A549 (cell line): ENCODE measurements around the gene DIS3L2. TPM values are rescaled to one million over a fixed set of nuclear protein-coding genes. Genes with fewer than 3 reads are reported as not detected.

Experiments
- ATAC-seq, 2 experiments: fragments of 200-7000 bp in 1 of 2; fragments of >200 bp in 1 of 2; cut with Nextera tagmentation in 1 of 2; cut with Tn5 transposase in 1 of 2; 3 replicates each; pipeline versions ENCODE4 v1.8.0 to v1.9.1; 2018 to 2020; ENCODE audit warnings: mild to moderate bottlenecking in 1 of 2, moderate library complexity in 1 of 2
- CTCF ChIA-PET: fragments of 300-600 bp; sonication (Branson Sonifier 250); formaldehyde crosslinking; extraction: SDS; loops from one replicate; lab custom pipeline; 2021; ENCODE audit warnings: antibody characterized with exemption, inconsistent platforms; lab: Yijun Ruan, JAX
- POLR2A ChIA-PET: fragments of 350-600 bp; formaldehyde crosslinking; extraction: SDS; loops from one replicate; lab custom pipeline; 2021; ENCODE audit warnings: antibody characterized with exemption, inconsistent platforms; lab: Yijun Ruan, JAX
- DNase-seq, 2 experiments: peaks; one replicate each; pipeline versions ENCODE4 v3.0.0 to v3.0.0-alpha.2; 2011 to 2016; ENCODE audit warnings: low read depth in 1 of 2, low spot score in 1 of 2
- FAIRE-seq: peaks from 2 replicates; lab custom pipeline; 2011; peaks lifted over from hg19 to GRCh38; lab: Jason Lieb, UNC
- H3K27ac ChIP-seq, 2 experiments: fragments of >200 bp; sonication (Bioruptor Twin); formaldehyde crosslinking; 3 replicates each; pipeline ENCODE4 v1.5.1; 2016 to 2017
- H3K4me1 ChIP-seq: fragments of >200 bp; sonication (Bioruptor Twin); formaldehyde crosslinking; 3 replicates; pipeline ENCODE4 v1.6.1; 2016
- H3K4me2 ChIP-seq: fragments of >200 bp; sonication (Bioruptor Twin); formaldehyde crosslinking; 3 replicates; pipeline ENCODE4 v1.6.1; 2016
- H3K4me3 ChIP-seq: fragments of >200 bp; sonication (Bioruptor Twin); formaldehyde crosslinking; 3 replicates; pipeline ENCODE4 v1.5.1; 2016
- H3K9me3 ChIP-seq: fragments of >200 bp; sonication (Bioruptor Twin); formaldehyde crosslinking; 3 replicates; pipeline ENCODE4 v1.6.1; 2016
- CBX2 ChIP-seq: fragments of 200-600 bp; sonication (generic); IDR thresholded peaks from 2 replicates; pipeline ENCODE4 v1.6.1; 2016; ENCODE audit warnings: low read depth, mild to moderate bottlenecking, borderline replicate concordance
- CHD2 ChIP-seq: fragments of 150-350 bp; IDR thresholded peaks from 2 replicates; pipeline ENCODE4 v1.6.1; 2014; ENCODE audit warnings: low read length; ENCODE audit not compliant: partially characterized antibody
- E2F6 ChIP-seq: IDR thresholded peaks from 2 replicates; pipeline ENCODE4 v1.6.1; 2012; ENCODE audit warnings: low read depth, borderline replicate concordance
- ESRRA ChIP-seq: fragments of 150-350 bp; IDR thresholded peaks from 2 replicates; pipeline ENCODE4 v1.6.1; 2014; ENCODE audit warnings: mild to moderate bottlenecking, low read length, borderline replicate concordance
- FOSB ChIP-seq: fragments of 250-450 bp; sonication (Bioruptor Pico); IDR thresholded peaks from 2 replicates; pipeline ENCODE4 v1.5.0; 2020; ENCODE audit warnings: mild to moderate bottlenecking, moderate library complexity
- FOSL2 ChIP-seq, 2 experiments: fragments of 450-650 bp in 1 of 2; fragments of >200 bp in 1 of 2; sonication (Bioruptor Twin) in 1 of 2; formaldehyde crosslinking; IDR thresholded peaks; 2 replicates each; pipeline versions ENCODE4 v1.5.0 to v1.6.1; 2016 to 2020; ENCODE audit warnings: mild to moderate bottlenecking in 1 of 2, moderate library complexity in 1 of 2
- FOXS1 ChIP-seq: fragments of 250-450 bp; sonication (Bioruptor Pico); IDR thresholded peaks from 2 replicates; pipeline ENCODE4 v1.5.0; 2020; ENCODE audit warnings: mild to moderate bottlenecking, moderate library complexity
- GATA3 ChIP-seq: IDR thresholded peaks from 2 replicates; pipeline ENCODE4 v1.6.1; 2012; ENCODE audit warnings: borderline replicate concordance
- HDAC2 ChIP-seq: fragments of 200-600 bp; sonication (generic); IDR thresholded peaks from 2 replicates; pipeline ENCODE4 v1.6.1; 2016
- HEYL ChIP-seq: fragments of 250-450 bp; sonication (Bioruptor Pico); IDR thresholded peaks from 2 replicates; pipeline ENCODE4 v1.8.0; 2021; ENCODE audit warnings: mild to moderate bottlenecking, moderate library complexity
- HMGXB4 ChIP-seq: fragments of 250-450 bp; sonication (Bioruptor Pico); IDR thresholded peaks from 2 replicates; pipeline ENCODE4 v1.5.0; 2021; ENCODE audit warnings: mild to moderate bottlenecking, moderate library complexity, borderline replicate concordance
- HOXB5 ChIP-seq: fragments of 250-450 bp; sonication (Bioruptor Pico); IDR thresholded peaks from 2 replicates; pipeline ENCODE4 v1.5.0; 2020; ENCODE audit warnings: mild to moderate bottlenecking, moderate library complexity
- JUN ChIP-seq, 2 experiments: fragments of >200 bp; sonication (Bioruptor Twin); formaldehyde crosslinking; IDR thresholded peaks; 2 replicates in 1 of 2; 3 replicates in 1 of 2; pipeline ENCODE4 v1.6.1; 2016 to 2017
- MAFK ChIP-seq: fragments of 450-650 bp; IDR thresholded peaks from 2 replicates; pipeline ENCODE4 v1.6.1; 2014; ENCODE audit not compliant: partially characterized antibody
- MAZ ChIP-seq: fragments of 150-350 bp; IDR thresholded peaks from 2 replicates; pipeline ENCODE4 v1.6.1; 2014; ENCODE audit warnings: antibody characterized with exemption, low read depth, low read length, borderline replicate concordance
- NFE2L2 ChIP-seq: fragments of 150-350 bp; conservative IDR thresholded peaks from 2 replicates; pipeline ENCODE4 v1.6.1; 2014; ENCODE audit warnings: low read length
- NR3C1 ChIP-seq: fragments of >200 bp; sonication (Bioruptor Twin); formaldehyde crosslinking; IDR thresholded peaks from 3 replicates; pipeline ENCODE4 v1.6.1; 2017
- PBX3 ChIP-seq: IDR thresholded peaks from 2 replicates; pipeline ENCODE4 v1.6.1; 2012
- PHF8 ChIP-seq: fragments of 200-600 bp; sonication (generic); IDR thresholded peaks from 2 replicates; pipeline ENCODE4 v1.6.1; 2016; ENCODE audit warnings: low read depth, mild to moderate bottlenecking, antibody characterized with exemption, moderate library complexity, borderline replicate concordance
- POLR2AphosphoS2 ChIP-seq: conservative IDR thresholded peaks from 2 replicates; pipeline ENCODE4 v1.6.1; 2012; ENCODE audit warnings: low read length, improper control_type of control experiment, inconsistent platforms
- RCOR1 ChIP-seq: fragments of 150-350 bp; IDR thresholded peaks from 2 replicates; pipeline ENCODE4 v1.6.1; 2014; ENCODE audit warnings: antibody characterized with exemption, low read length, low read depth
- RNF2 ChIP-seq: fragments of 200-600 bp; sonication (generic); IDR thresholded peaks from 2 replicates; pipeline ENCODE4 v1.6.1; 2016; ENCODE audit warnings: low read depth, mild to moderate bottlenecking, antibody characterized with exemption, moderate library complexity, borderline replicate concordance
- SREBF2 ChIP-seq: fragments of 450-650 bp; IDR thresholded peaks from 2 replicates; pipeline ENCODE4 v1.6.1; 2014; ENCODE audit warnings: mild to moderate bottlenecking, moderate library complexity
- TP53 ChIP-seq: fragments of 250-450 bp; sonication (Bioruptor Pico); IDR thresholded peaks from 2 replicates; pipeline ENCODE4 v1.5.0; 2021; ENCODE audit warnings: mild to moderate bottlenecking, moderate library complexity
- WGBS: methylation state at CpG from one replicate; pipeline ENCODE4 v1.1.6; 2017; ENCODE audit errors: missing lambda C conversion rate; 5-methylcytosine and 5-hydroxymethylcytosine counted together
- polyA plus RNA-seq, 4 experiments: library from polyadenylated mRNA; depleted of rRNA in 3 of 4; stranded (reverse); fragments of >200 nt; fragmentation: RNase III in 1 of 4; extraction: RNeasy Plus Mini Kit Qiagen cat#74134 plus additional on column Dnase treatment in 1 of 4; gene quantifications; 2 replicates in 3 of 4; 3 replicates in 1 of 4; pipeline ENCODE4 v1.2.3, GENCODE V29; 2011 to 2017
- TF ChIP-seq, protein P1 (sequence below): IDR thresholded peaks from 2 replicates; pipeline ENCODE4 v1.6.1; 2012
- TF ChIP-seq, protein P2 (sequence below): fragments of 200-600 bp; sonication (generic); IDR thresholded peaks from 2 replicates; pipeline ENCODE4 v1.6.1; 2016; ENCODE audit warnings: antibody characterized with exemption, mild to moderate bottlenecking, moderate library complexity

DIS3L2 gene
- polyA plus RNA-seq, 2 of the 4 experiments (the other 2 are of a cell fraction): 14.9 to 15.4 TPM

DNA sequence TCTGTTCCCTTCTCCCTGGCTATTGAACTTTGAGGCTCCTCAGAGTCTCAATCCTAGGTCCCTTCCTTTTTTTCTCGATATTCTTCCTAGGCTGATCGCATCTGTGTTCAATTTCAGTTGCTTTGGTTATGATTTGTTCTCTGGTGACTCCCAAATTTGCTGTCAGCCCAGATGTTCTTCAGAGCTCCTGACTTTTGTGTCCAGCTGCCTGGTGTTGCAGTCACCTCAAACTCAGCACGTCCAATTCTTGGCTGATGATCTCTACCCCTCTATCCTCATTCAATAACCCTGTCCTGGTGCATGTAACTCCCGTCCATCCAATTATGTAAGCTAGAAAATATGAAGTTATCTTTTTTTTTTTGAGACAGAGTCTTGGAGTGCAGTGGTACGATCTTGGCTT lies 31.4 kb downstream of the DIS3L2 start:
- Histone ChIP-seq H3K4me3 (no peak overlapping the region), H3K4me1 (no peaks in the 10 kb centered on the region), H3K4me2 (no peak overlapping the region), H3K27ac (no peak overlapping the region), H3K9me3 (no peaks in the 10 kb centered on the region)
- DNase-seq (no peak), ATAC-seq (no peak), FAIRE-seq (no peak)
- ChIA-PET POLR2A (no interaction called here), CTCF (interaction anchor here (0.6 to 1.0 kb wide), 3 partner anchors 12 to 192 kb away, joined by 3 read pairs; no protein-coding TSS in a partner anchor)
- WGBS: 75% methylated on average over 5 of the region's 5 CpGs
- TF ChIP-seq, protein P1, sequence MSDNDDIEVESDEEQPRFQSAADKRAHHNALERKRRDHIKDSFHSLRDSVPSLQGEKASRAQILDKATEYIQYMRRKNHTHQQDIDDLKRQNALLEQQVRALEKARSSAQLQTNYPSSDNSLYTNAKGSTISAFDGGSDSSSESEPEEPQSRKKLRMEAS: no peak
- no peak for TF ChIP-seq SREBF2
- no peak for TF ChIP-seq RCOR1
- no peak for TF ChIP-seq POLR2AphosphoS2
- TF ChIP-seq HDAC2: no peak
- TF ChIP-seq RNF2: no peak
- no peak for TF ChIP-seq PHF8
- TF ChIP-seq NR3C1: no peak
- no peak for TF ChIP-seq FOSL2 (IDR thresholded peaks at IDR 0.05)
- no peak for TF ChIP-seq FOSL2 (CRISPR knock-in tag; IDR thresholded peaks at IDR 0.05)
- TF ChIP-seq HMGXB4 (CRISPR knock-in tag): no peak
- no peak for TF ChIP-seq PBX3
- no peak for TF ChIP-seq CHD2
- TF ChIP-seq E2F6: no peak
- no peak for TF ChIP-seq GATA3
- TF ChIP-seq TP53 (CRISPR knock-in tag): no peak
- TF ChIP-seq FOSB: no peak

DNA sequence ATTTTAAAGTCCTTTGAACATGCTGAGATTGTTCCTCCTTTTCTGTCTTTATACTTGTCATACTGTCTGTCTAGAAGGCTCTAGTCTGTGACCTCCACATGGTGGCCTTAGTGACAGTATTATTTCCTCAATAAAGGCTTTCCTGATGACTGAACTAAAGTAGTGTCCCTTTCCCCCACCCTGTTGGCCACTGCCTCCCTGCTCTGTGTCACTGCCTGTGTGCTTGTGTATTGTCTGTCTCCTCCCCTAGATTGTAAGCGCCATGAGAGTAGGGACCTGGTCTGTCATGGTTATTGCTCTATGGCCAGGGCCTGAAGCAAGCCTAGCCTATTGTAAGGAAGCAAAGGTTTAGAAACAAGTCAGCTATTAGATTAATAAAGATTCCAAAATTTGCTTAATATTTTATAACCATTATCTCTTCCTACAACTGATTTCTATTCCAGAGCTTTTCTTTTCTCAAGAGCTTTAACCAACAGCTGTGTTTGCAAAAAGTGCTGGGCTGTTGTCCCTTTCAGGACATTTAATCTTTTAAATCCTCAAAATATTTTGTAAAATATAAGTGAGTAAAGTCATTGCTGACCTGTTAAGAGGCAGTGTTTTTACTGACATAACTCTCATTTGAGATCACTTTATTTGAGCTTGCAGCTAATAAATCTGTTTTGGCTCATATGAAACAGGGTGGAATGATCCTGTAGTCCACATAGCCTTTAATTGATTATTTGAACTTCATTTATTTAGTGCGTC lies 35.5 kb downstream of the DIS3L2 start:
- Histone ChIP-seq H3K4me3 (no peak overlapping the region), H3K4me1 (no peaks in the 10 kb centered on the region), H3K9me3 (no peaks in the 10 kb centered on the region)
- 93% methylated on average over 2 of the region's 2 CpGs for WGBS
- no peak for FAIRE-seq
- no peak for ATAC-seq
- POLR2A ChIA-PET: no interaction called here
- DNase-seq: no peak
- no peak for TF ChIP-seq ESRRA
- TF ChIP-seq NFE2L2: no peak
- no peak for TF ChIP-seq HEYL
- no peak for TF ChIP-seq FOSL2 (IDR thresholded peaks at IDR 0.05)
- no peak for TF ChIP-seq FOSL2 (CRISPR knock-in tag; IDR thresholded peaks at IDR 0.05)
- no peak for TF ChIP-seq RCOR1
- TF ChIP-seq JUN (IDR thresholded peaks at IDR 0.05): no peak
- TF ChIP-seq FOXS1 (CRISPR knock-in tag): no peak
- no peak for TF ChIP-seq HOXB5 (CRISPR knock-in tag)
- TF ChIP-seq MAZ: no peak
- TF ChIP-seq, protein P2, sequence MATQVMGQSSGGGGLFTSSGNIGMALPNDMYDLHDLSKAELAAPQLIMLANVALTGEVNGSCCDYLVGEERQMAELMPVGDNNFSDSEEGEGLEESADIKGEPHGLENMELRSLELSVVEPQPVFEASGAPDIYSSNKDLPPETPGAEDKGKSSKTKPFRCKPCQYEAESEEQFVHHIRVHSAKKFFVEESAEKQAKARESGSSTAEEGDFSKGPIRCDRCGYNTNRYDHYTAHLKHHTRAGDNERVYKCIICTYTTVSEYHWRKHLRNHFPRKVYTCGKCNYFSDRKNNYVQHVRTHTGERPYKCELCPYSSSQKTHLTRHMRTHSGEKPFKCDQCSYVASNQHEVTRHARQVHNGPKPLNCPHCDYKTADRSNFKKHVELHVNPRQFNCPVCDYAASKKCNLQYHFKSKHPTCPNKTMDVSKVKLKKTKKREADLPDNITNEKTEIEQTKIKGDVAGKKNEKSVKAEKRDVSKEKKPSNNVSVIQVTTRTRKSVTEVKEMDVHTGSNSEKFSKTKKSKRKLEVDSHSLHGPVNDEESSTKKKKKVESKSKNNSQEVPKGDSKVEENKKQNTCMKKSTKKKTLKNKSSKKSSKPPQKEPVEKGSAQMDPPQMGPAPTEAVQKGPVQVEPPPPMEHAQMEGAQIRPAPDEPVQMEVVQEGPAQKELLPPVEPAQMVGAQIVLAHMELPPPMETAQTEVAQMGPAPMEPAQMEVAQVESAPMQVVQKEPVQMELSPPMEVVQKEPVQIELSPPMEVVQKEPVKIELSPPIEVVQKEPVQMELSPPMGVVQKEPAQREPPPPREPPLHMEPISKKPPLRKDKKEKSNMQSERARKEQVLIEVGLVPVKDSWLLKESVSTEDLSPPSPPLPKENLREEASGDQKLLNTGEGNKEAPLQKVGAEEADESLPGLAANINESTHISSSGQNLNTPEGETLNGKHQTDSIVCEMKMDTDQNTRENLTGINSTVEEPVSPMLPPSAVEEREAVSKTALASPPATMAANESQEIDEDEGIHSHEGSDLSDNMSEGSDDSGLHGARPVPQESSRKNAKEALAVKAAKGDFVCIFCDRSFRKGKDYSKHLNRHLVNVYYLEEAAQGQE: no peak
- TF ChIP-seq MAFK: no peak
- TF ChIP-seq TP53 (CRISPR knock-in tag): no peak
- TF ChIP-seq, protein P1: no peak
- no peak for TF ChIP-seq HDAC2
- no peak for TF ChIP-seq CBX2
- TF ChIP-seq, all 56 proteins: peak for 0
- Histone ChIP-seq H3K4me2 (no peak overlapping the region), H3K27ac (no peak overlapping the region)
- CTCF ChIA-PET: no interaction called here
